ENCODE data around the gene ABAT. TPM values are rescaled to one million over a fixed set of nuclear protein-coding genes. Genes with fewer than 3 reads are reported as not detected.

The ABAT gene
- total RNA-seq, 2 donors from 2014 or later, result 67.4 to 74.7 TPM

DNA sequence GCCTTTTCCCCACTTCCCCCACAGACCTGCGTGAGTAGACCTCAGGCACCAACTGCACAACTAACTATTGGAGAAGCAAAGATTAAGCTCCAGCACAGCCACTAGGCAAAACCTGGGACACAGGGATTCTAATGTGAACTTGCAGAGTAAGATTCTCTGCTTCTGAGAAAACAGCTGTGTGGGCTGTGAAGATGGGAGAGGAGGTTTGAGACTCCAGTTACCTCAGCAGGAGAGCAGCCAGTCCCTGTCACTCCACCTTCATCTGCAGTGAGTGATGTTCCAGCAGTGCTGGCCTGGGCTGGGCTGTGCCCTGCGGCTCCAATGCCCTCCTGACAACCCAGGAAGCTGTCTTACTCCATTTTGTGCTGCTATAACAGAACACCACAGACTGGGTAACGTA, 18.0 kb upstream of the ABAT start:
- TF ChIP-seq, protein P1, sequence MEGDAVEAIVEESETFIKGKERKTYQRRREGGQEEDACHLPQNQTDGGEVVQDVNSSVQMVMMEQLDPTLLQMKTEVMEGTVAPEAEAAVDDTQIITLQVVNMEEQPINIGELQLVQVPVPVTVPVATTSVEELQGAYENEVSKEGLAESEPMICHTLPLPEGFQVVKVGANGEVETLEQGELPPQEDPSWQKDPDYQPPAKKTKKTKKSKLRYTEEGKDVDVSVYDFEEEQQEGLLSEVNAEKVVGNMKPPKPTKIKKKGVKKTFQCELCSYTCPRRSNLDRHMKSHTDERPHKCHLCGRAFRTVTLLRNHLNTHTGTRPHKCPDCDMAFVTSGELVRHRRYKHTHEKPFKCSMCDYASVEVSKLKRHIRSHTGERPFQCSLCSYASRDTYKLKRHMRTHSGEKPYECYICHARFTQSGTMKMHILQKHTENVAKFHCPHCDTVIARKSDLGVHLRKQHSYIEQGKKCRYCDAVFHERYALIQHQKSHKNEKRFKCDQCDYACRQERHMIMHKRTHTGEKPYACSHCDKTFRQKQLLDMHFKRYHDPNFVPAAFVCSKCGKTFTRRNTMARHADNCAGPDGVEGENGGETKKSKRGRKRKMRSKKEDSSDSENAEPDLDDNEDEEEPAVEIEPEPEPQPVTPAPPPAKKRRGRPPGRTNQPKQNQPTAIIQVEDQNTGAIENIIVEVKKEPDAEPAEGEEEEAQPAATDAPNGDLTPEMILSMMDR (IDR thresholded peaks at IDR 0.05), result no peak
- TF ChIP-seq POLR2AphosphoS5 (IDR thresholded peaks at IDR 0.05) (no peak), POLR2A (IDR thresholded peaks at IDR 0.05) (no peak)
- Histone ChIP-seq H3K27ac (no peak overlapping the region), H3K4me3 (no peak overlapping the region), H3K27me3 (replicated peaks; ENCODE audit: insufficient read depth) (no peaks in the 10 kb centered on the region), H3K36me3 (no peaks in the 10 kb centered on the region), H3K9me3 (no peaks in the 10 kb centered on the region), H3K4me1 (replicated peaks) (no peaks in the 10 kb centered on the region)
- 51% methylated on average over 3 of the region's 3 CpGs for WGBS
- DNase-seq (ENCODE audit: low spot score), result no peak
- intact Hi-C loops (cut with DNase I), result no loop called here

DNA sequence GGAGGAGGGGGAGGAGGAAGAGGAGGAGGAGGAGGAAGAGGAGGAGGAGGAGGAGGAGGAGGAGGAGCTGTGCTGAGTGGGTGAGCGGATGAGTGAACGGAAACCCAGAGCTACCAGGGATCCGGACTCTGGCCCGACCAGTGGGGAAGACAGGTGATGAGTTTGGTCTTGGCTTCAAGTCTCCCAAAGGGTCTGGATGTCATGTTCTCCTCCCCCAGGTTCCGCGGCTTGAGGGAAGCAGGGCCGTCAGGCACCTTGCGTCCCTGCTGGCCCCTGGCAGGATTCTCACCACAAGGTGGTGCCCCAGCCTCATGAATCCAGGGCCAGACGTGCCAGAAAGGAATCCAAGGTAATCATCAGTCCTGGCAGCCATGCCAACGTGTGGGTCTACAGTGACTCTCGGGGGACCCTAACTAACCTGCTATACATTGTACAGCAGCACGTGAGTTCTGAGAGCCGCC, 13.5 kb upstream of the ABAT start:
- H3K9me3 ChIP-seq, result no peaks in the 10 kb centered on the region
- no peaks in the 10 kb centered on the region for H3K36me3 ChIP-seq
- no peaks in the 10 kb centered on the region for H3K27me3 ChIP-seq (replicated peaks; ENCODE audit: insufficient read depth)
- intact Hi-C loops (cut with DNase I), result loop anchor here (2.0 to 5.0 kb wide), 2 partner anchors 131 to 220 kb away; no protein-coding TSS in a partner anchor
- no peak overlapping the region for H3K4me3 ChIP-seq
- H3K4me1 ChIP-seq (replicated peaks), result no peaks in the 10 kb centered on the region
- TF ChIP-seq, protein P1 (IDR thresholded peaks at IDR 0.05), result peak; percentile 43 to 85 (median 73)
- TF ChIP-seq POLR2AphosphoS5 (IDR thresholded peaks at IDR 0.05), result peak; percentile 55
- TF ChIP-seq POLR2A (IDR thresholded peaks at IDR 0.05), result no peak
- peak; percentile 61 for DNase-seq (ENCODE audit: low spot score)
- H3K27ac ChIP-seq, result no peak overlapping the region
- 8% methylated on average over 13 of the region's 13 CpGs for WGBS

DNA sequence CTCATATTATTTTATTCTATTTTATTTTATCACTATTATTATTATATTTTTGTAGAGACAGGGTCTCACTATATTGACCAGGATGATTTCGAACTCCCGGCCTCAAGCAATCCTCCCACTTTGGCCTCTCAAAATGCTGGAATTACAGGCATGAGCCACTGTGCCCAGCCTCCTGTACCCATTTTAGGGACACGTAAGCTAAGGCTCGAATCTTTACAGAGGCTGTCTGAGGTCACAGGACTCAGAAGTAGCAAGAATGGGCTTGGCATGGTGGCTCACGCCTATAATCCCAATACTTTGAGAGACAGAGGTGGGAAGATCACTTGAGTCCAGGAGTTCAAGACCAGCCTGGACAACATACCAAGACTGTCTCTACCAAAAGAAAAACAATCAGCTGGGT, 12.7 kb upstream of the ABAT start:
- Histone ChIP-seq H3K9me3 (no peaks in the 10 kb centered on the region), H3K4me3 (no peak overlapping the region), H3K27ac (no peak overlapping the region), H3K27me3 (replicated peaks; ENCODE audit: insufficient read depth) (no peaks in the 10 kb centered on the region), H3K4me1 (replicated peaks) (no peaks in the 10 kb centered on the region), H3K36me3 (no peaks in the 10 kb centered on the region)
- intact Hi-C loops (cut with DNase I), result loop anchor here (2.0 to 5.0 kb wide), 2 partner anchors 131 to 219 kb away; no protein-coding TSS in a partner anchor
- DNase-seq (ENCODE audit: low spot score), result no peak
- WGBS, result 89% methylated on average over 5 of the region's 5 CpGs
- TF ChIP-seq, protein P1 (IDR thresholded peaks at IDR 0.05), result no peak
- no peak for TF ChIP-seq POLR2AphosphoS5 (IDR thresholded peaks at IDR 0.05)
- TF ChIP-seq POLR2A (IDR thresholded peaks at IDR 0.05), result no peak

DNA sequence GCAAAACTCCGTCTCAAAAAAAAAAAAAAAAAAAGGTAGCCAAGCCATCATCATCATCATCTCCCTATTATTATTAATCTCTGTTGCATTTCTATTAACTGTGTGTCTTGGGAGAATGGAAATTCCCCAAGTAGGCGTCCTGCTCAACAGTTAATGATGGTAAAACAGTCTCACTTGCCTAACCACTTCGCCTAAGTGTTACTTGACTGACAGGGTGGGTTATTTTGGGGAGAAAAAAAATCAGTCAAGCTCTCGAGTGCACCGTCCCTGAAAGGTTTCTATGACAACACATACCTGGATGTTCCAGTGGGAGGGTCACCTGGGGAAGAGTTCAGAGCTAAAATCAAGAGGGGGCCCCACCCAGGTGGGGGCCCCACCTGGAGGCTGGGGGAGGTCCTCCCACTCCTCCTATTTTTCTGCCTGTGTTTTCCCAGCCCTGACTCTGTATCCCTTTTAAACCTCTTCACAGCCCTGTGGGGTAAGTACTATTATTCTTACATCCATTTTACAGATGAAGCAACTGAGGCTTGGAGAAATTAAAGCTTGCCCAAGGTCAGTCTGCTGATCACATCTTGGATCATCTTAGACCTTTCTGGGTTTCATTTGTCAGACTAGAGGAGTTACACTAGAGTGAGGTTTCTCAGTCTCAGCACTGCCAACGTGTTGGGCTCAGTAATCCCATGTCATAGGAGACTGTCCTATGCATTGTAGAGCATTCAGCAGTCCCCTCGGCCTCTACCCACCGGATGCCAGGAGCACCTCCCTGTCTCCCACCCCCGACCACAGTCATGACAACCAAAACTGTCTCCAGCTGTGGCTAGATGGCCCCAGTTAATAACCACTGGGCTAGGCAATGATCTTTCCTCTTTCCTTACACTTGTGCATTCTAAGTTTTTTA, 11.0 kb upstream of the ABAT start:
- H3K4me3 ChIP-seq, result no peak overlapping the region
- TF ChIP-seq, protein P1 (IDR thresholded peaks at IDR 0.05), result no peak
- TF ChIP-seq POLR2A (IDR thresholded peaks at IDR 0.05) (no peak), POLR2AphosphoS5 (IDR thresholded peaks at IDR 0.05) (no peak)
- no peaks in the 10 kb centered on the region for H3K27me3 ChIP-seq (replicated peaks; ENCODE audit: insufficient read depth)
- H3K9me3 ChIP-seq, result no peaks in the 10 kb centered on the region
- no peak for DNase-seq (ENCODE audit: low spot score)
- intact Hi-C loops (cut with DNase I), result loop anchor here (5.0 kb wide), 1 partner anchor 129 kb away; no protein-coding TSS in a partner anchor
- H3K36me3 ChIP-seq, result no peaks in the 10 kb centered on the region
- no peak overlapping the region for H3K27ac ChIP-seq
- no peaks in the 10 kb centered on the region for H3K4me1 ChIP-seq (replicated peaks)
- 77% methylated on average over 9 of the region's 9 CpGs for WGBS
